Measurements from ENCODE around the gene LPAR3. TPM values are rescaled to one million over a fixed set of nuclear protein-coding genes. Genes with fewer than 3 reads are reported as not detected.

Gene LPAR3
- total RNA-seq, 1 donor from 2014 or later: 0.67 TPM

DNA sequence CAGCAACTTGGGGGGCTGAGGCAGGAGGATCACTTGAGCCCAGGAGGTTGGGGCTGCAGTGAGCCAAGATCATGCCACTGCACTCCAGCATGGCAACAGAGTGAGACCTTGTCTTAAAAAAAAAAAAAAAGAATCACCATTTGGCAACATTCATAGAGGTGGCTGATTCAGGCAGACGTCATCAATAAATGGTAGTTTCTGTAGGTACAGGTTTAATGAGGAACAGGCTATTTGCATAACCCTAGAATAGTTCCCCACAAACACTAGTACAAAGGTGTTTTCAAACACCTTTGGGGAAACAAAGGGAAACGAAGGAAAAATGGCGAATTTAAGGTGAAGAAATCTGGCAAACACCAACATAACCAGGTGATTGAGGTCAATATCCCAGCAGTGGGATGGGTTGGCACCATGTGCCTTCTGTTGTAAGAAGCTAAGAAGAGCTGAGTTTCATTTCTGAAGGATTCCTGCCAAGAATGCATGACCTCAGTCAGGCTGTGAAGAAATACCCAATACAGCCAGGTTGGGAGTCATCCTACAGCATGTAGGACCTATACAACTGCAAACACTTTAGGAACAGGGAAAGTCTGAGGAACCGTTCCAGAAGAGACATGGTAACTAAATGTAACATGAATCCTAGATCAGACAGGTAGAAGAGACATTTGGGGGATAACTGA, 5.6 kb downstream of the LPAR3 start:
- peaks cover 4% of the 10 kb centered on the region for H3K4me1 Mint-ChIP-seq
- no peak for TF ChIP-seq CTCF (IDR thresholded peaks at IDR 0.05; ENCODE audit: unreplicated experiment)
- H3K27ac Mint-ChIP-seq: no peak overlapping the region
- H3K36me3 Mint-ChIP-seq: no peaks in the 10 kb centered on the region
- DNase-seq (ENCODE audit: low spot score in 2 of 2, unreplicated experiment in 2 of 2): no peak
- peaks cover 24% of the 10 kb centered on the region for H3K27me3 Mint-ChIP-seq (ENCODE audit: low read depth)
- no peak overlapping the region for H3K4me3 Mint-ChIP-seq
- peaks cover 1% of the 10 kb centered on the region for H3K9me3 Mint-ChIP-seq

- Mint-ChIP-seq H3K9me3 (peaks cover 12% of the 10 kb centered on the region), H3K36me3 (no peaks in the 10 kb centered on the region), H3K27me3 (ENCODE audit: low read depth) (peaks cover 6% of the 10 kb centered on the region), H3K27ac (no peak overlapping the region), H3K4me1 (peaks cover 4% of the 10 kb centered on the region), H3K4me3 (no peak overlapping the region)
- TF ChIP-seq CTCF (IDR thresholded peaks at IDR 0.05; ENCODE audit: unreplicated experiment): no peak
- no peak for DNase-seq (ENCODE audit: low spot score in 2 of 2, unreplicated experiment in 2 of 2)
These were observed 7.5 kb downstream of the LPAR3 start for GRCh38 chr1:84885469-84885868.

- Mint-ChIP-seq H3K4me1 (peaks cover 4% of the 10 kb centered on the region), H3K36me3 (no peaks in the 10 kb centered on the region), H3K27ac (no peak overlapping the region), H3K4me3 (no peak overlapping the region), H3K9me3 (peaks cover 12% of the 10 kb centered on the region), H3K27me3 (ENCODE audit: low read depth) (peaks cover 4% of the 10 kb centered on the region)
- no peak for DNase-seq (ENCODE audit: low spot score in 2 of 2, unreplicated experiment in 2 of 2)
- TF ChIP-seq CTCF (IDR thresholded peaks at IDR 0.05; ENCODE audit: unreplicated experiment): no peak
These were observed 8.2 kb downstream of the LPAR3 start for GRCh38 chr1:84884671-84885389.

DNA sequence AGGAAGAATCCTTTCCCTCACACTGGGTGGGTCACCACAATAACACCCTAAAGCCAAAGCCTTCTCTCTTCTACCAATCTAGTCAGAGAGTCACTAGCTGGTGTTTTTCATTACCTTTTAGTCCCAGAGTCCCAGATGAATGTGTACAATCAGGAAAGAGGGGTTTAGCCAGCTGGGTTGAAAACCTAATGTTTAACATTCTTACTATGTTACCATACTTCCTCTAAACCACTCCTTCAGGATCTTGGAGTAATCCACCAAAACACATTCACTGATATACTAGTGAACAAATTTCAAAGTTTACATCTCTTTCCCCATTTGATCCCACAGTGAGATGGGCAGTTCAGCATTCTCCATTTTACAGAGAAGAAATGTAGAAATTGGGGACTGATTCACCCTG, 9.7 kb downstream of the LPAR3 start:
- Mint-ChIP-seq H3K9me3 (peaks cover 12% of the 10 kb centered on the region), H3K36me3 (no peaks in the 10 kb centered on the region), H3K4me1 (peaks cover 4% of the 10 kb centered on the region), H3K4me3 (no peak overlapping the region), H3K27ac (no peak overlapping the region), H3K27me3 (ENCODE audit: low read depth) (no peaks in the 10 kb centered on the region)
- TF ChIP-seq CTCF (IDR thresholded peaks at IDR 0.05; ENCODE audit: unreplicated experiment): no peak
- DNase-seq (ENCODE audit: low spot score in 2 of 2, unreplicated experiment in 2 of 2): no peak

- Mint-ChIP-seq H3K9me3 (peaks cover 12% of the 10 kb centered on the region), H3K4me3 (no peak overlapping the region), H3K27me3 (ENCODE audit: low read depth) (no peaks in the 10 kb centered on the region), H3K27ac (no peak overlapping the region), H3K4me1 (peaks cover 6% of the 10 kb centered on the region), H3K36me3 (no peaks in the 10 kb centered on the region)
- TF ChIP-seq CTCF (IDR thresholded peaks at IDR 0.05; ENCODE audit: unreplicated experiment): no peak
- DNase-seq (ENCODE audit: low spot score in 2 of 2, unreplicated experiment in 2 of 2): no peak
These were observed 15.4 kb downstream of the LPAR3 start for GRCh38 chr1:84877592-84877991.
